WI38 (cell line): Measurements from ENCODE around the gene TARBP1.
A peak's percentile ranks its signal among the peaks of the same experiment; 100 is the strongest.

Source experiments
- H3K4me3 ChIP-seq: 2 replicates; pipeline ENCODE4 v1.5.1; 2011; ENCODE audit warnings: low read depth, mild to moderate bottlenecking, control low read depth, low read length
- CTCF ChIP-seq: IDR thresholded peaks from 2 replicates; pipeline ENCODE4 v1.5.1; 2012; ENCODE audit warnings: low read depth, mild to moderate bottlenecking, control low read depth, low read length

Gene TARBP1

DNA sequence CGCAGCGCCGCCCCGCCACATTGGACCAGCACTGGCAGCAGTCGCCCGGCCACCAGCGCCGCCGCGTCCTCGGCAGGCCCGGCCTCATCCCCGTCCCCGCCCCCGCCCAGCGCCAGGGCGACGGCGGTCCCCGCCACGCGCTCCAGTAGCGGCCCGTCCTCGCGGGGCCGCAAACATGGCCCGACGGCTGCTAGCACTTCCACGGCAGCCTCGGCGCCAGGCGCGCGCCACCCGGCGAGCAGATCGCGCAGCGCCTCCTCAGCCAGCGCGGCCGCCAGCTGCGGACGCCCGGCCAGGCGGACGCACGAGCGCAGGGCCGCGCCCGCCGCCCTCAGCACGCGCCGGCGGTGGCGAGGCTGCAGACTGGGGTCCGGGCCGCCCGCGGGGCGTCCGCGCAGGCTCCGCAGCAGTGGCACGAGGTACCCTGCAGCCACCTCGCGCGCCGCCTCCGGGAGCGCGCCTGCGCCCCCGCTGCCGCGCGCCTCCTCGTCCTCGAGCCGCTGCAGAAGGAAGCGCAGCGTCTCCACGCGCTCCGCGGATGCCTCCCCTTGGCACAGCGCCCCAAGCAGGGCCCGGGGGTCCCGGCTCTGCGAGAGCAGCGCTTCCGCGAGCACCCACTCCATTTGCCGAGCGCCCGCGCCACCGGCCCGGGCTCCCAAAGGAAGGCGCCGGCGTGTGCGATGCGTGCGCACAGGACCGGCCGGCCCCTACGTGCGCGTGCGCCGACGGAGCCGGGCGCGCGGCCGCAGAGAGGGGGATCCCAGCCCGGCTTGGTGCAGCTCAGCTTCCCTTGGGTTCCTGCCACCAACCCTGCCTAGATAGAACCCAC is at the start of gene TARBP1:
TARBP1 (minus strand) TSS at position 699 of the 829 bp plus-strand sequence; CDS start at position 623, 76 bp downstream.
- TF ChIP-seq CTCF = no peak
- peak within 1 kb of the TSS; percentile 71 for H3K4me3 ChIP-seq

- TF ChIP-seq CTCF = no peak
- H3K4me3 ChIP-seq = no peak overlapping the region
Observed at GRCh38 chr1:234528074-234528865, 49.3 kb upstream of the TARBP1 start.

GRCh38 chr1:234527346-234527745 is 48.4 kb upstream of the TARBP1 start:
- H3K4me3 ChIP-seq = no peak overlapping the region
- TF ChIP-seq CTCF = no peak

DNA sequence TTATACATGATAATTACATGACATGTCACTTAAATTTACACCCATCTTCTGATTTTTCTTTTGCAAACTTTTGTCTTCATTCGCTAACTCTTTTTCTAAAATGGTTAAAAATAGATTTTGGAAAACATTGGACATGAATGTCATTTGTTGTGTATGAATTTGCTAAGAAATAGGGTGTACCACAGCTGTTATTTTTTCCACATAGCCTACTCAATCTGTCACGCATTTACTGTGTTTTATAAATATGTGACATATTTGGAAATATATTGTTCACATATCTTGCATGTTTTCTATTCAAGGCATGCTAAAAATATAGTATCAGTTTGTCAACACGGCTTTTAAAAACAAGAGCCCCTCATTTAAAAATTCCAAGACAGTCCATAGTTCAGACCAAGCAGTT is 47.9 kb upstream of the TARBP1 start:
- no peak overlapping the region for H3K4me3 ChIP-seq
- TF ChIP-seq CTCF = no peak

DNA sequence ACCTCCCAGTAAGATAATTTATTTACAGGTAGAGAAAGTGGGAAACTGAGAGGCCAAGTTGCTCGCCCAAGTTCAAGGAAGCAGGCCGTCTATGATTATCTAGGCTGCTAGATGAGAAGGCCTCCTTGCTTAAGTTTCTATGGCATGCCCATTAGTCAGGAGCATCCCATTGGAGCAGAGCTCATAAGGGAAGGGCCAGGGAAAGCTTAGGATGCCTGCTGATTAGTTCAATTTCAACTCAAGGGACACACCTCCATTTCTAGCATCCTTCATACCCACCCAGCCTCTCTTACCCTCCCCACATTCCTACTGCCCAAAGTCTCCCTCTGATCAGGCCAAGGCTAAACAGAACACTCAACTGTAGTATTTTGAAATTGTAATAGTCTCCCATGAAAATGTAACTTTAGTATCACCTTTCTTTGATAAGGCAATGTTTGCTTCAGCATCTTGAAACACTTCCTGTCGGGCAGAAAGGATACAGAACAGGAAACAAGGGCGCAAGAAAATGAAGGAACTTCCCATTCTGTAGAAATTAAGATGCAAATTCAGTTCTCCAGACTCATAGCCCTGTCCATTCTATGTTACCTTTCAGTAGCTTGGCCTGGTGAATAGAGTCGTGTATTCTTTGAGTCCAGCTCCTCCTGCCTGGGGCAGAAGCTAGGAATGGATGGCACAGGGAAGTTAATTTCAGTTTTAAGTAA is 46.3 kb upstream of the TARBP1 start:
- TF ChIP-seq CTCF = no peak

DNA sequence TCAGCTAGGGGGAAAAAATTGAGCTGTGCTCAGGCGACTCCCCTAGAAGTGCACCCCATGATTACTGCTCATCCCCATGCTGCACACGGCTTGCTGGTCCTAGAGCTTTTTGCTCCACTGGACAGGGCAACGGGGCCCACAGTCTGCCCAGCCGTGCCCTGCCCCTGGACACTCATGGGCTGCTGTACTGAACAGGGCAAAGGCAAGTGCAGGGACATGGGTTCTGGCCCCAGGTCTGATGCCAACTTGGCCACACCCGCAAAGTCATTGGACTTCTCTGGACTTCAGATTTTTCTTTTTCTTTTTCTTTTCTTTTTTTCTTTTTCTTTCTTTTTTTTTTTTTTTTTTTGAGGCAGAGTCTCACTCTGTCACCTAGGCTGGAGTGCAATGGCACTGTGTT is 42.9 kb upstream of the TARBP1 start:
- no peak overlapping the region for H3K4me3 ChIP-seq
- TF ChIP-seq CTCF = no peak

More for the DNA sequence above, 46.3 kb upstream of the TARBP1 start:
- no peak overlapping the region for H3K4me3 ChIP-seq
